NCI-H774 (cell line): Measurements from ENCODE around the gene C3orf20.
"Not testable (repeated sequence)": the region's sequence is repeated elsewhere in the genome, so short reads cannot be mapped to it uniquely, and the experiment has no call there.

Experiments used
- DNase-seq: peaks from one replicate; lab custom pipeline; 2025; lab: John Stamatoyannopoulos, UW

C3orf20 gene

GRCh38 chr3:14798231-14798630 is 123.3 kb downstream of the C3orf20 start:
- no peak for DNase-seq

DNA sequence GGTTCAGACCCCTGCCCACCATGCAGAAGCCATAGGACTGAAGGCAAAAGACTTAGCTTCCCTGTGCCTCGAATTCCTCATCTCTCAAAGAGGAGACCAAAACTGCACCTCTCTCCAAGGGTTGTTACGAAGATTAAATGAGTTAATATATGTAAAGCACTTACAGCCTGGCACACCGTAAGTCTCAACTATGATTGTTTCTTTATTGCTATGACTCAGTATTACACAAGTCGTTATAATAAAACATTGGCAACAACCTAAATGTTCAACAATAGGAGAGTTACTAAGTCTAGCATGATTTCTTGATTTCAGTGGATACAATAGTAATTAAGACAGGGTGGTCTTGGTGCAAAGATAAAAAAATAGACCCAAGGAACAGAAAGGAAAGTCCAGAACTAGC is 124.2 kb downstream of the C3orf20 start:
- DNase-seq, result no peak

GRCh38 chr3:14801031-14801430 is 126.1 kb downstream of the C3orf20 start:
- DNase-seq, result no peak

- no peak for DNase-seq
Observed at GRCh38 chr3:14801668-14802380, 126.9 kb downstream of the C3orf20 start.

DNA sequence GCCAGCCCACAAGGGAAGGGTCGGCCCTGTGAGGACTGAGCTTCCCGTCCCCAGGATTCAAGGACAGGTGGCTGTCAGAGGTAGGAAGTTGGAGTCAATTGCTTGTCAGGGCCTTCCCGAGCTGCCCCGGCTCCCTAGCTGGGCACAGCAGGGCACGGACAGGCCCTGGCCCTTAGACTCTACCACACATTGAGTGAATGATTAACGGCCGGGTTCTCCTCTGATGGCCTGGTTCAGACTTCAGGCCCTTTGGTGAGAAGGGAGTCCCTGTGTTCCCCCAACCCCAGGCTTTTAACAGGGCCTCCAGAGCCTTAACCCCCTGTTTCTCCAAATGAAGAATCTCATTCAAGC is 127.4 kb downstream of the C3orf20 start:
- DNase-seq, result no peak

DNA sequence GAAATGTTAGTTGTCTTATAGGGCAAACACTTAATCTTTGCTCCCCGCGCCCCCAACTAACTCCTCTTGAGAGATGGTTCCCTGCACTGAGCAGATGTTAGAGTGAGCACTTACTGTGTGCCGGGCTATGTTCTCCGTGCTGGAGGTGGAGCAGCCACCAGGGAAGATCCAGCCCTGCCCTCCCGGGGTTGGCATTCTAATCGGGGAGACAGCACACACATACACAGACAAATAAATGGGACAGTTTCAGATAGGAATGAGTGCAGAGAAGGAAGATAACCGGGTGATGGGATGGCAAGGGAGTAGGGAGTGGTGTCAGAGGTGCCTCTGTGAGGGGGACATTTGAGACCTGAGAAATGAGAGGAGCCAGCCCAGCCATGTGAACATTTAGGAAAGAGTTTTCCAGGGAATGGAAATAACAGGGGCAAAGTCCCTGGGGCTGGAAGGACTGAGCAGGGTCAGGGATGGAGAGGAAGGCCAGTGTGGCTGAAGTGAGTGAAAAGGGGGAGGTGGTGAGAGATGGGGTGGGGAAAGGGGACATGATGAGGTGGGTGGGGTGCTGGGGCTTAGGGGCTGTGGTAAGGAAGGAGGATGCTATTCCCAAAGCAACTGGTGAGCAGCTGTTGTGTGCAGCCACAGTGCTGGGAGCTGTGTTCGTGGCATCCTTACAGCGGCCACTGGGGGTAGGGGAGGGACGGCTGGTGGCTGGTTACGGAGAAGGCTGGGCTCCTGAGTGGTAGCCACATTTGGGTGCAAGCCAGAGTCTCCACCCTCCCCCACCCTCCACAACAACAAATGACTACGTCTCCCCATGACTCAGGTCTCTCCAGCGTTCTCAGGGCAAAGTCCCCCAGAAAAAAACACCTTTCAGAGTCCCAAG is 128.4 kb downstream of the C3orf20 start:
- DNase-seq, result no peak

DNA sequence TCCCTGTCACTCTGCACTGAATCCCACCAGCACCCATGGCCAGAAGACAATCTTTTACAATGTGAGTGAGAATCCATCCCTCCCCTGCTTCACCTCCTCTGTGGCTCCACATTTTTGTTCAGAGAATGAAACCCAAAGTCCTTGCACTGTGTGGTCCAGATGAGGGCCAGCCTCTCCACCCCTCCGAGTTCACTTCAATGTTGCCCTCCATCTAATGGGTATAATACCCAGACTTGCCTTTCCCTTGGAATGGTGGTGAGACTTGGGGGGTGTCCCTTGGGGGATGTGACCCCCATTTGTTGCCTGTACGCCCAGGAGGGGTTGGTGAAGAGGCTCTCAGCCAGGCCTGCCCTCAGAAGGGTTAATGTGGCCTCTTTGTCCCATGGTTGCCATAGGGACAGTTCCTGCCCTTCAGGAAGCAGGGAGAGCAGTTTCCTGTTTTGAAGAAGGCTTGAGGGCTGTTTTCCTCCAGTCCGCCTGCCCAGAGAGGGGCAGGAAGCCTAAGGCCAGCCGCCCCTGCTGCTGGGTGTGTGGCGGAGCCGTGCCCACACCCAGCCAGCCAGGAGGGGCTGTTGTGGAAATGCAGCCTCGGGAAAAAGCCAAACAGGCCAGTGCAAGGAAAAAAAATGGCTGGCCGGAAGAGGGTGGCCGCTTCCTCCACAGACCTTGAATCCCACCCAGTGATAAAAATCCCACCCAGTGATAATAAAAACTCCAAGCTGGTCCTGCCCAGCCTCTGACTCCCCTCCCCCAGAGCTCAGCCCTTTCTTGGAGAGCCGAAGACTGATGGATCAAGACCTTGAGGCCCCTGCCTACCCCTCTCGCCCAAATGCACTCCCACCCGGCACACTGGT is 129.3 kb downstream of the C3orf20 start:
- DNase-seq, result no peak

- no peak for DNase-seq
Observed at GRCh38 chr3:14804835-14805780, 130.2 kb downstream of the C3orf20 start.

DNA sequence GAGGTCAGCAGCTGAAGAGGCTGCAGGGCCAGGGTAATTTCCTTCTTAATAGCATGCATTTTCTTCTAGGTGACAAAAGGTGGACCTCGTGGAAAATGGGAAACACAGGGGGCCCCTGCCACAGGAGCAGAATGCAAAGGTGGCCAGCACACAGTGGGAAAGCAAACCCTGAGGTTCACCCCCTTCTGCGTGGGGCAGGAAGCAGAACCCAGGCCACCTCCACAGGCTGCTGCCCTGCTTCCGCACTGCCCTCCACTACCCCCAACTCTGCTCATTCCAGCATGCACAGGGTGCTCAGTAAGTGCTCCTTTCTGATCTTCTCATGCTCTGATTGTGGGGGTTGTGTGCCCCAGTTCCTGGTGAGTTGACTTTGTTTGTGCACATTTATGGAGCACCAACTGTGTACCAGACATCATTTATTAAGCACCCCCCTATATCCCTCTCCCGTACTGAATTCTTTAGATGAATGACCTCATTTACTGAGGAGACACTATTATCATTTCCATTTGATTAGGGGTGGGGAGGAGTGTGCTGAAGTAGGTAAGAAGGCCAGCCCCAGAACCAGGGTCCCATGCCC is 131.1 kb downstream of the C3orf20 start:
- no peak for DNase-seq

DNA sequence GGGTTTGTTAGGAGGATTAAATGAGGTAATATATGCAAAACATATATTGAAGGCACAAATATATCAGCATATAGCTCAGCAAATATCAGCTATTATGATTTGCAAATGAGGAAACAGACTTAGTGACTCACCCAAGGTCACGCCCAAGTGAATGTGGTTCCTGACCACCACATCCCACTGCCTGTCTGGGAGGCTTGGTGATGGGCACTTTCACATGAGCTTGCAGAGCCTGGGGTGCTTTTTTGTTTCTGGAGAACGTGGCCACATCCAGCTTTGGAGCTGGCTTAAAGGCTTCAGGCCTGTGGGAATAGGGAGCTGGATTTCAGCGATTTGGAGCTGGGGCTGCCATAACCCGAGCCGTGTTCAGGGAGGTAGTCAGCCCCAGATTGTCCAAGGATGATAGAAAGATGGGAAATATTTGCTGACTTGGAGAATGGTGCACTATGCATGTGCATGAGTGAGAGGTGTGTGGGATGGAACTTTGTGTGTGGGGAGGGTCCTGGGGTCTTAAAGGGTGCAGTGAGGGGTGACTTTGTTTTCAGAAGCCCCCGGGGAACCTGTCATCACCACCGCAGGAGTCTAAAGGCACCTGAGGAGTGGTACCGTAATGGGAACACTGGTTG is 131.8 kb downstream of the C3orf20 start:
- DNase-seq, result no peak

DNA sequence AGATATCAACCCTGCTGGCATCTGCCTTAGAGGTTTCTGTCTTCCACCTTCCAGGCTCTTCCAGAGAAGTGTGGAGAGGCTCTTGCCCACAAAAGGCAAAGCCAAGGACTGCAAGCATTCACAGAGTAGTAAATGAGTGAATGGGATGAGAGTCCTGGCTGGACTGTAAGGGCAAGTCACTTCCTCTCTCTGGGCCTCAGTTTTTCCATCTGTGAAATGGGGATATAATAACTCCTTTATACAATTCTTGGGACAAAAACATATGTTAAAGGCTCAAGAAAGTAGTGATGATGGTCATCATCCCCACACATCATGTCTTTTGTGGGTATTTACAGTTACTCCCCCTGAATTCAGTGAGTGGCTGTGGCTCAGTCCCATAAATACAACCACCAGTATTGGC is 133.1 kb downstream of the C3orf20 start:
- DNase-seq, result no peak

- no peak for DNase-seq
Observed at GRCh38 chr3:14808502-14809266, 133.7 kb downstream of the C3orf20 start.

GRCh38 chr3:14809611-14810010 is 134.7 kb downstream of the C3orf20 start:
- not testable (repeated sequence) for DNase-seq

DNA sequence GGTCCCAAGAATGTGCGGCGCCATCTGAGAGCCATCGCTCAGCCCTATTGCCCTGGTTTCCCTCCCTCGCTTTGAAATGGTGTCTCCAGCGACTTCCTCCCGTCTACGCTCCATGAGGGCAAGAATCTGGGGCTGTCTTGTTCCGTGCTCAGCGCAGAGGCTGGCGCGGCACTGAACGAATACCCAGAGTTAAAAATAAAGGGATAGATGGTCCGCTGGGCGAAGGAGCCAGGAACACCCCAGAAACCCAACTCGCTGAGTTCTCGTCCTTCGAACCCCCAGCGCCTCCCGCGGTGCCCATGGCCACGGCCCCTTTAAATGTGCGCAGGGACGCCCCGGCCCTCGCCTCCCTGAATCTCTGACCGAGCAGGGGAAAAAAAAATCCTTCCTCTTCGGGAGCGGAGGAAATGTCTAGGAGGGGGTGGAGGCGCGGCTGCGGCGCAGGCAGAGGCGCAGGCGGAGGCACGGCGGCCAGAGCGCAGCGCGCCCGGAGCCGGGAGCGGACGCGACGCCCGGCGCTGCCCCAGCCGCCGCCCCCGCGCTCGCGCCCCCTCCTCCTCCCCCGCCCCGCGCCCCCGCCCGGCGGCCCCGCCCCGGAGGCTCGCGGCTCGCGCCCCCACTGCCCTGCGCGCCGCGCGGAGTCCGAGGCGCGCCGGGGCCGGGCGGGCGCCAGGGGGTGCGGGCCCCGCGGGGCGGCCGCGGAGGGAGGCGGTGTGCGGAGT is 135.3 kb downstream of the C3orf20 start:
- DNase-seq, result no peak

- no peak for DNase-seq
Observed at GRCh38 chr3:14810801-14811661, 136.1 kb downstream of the C3orf20 start.

- DNase-seq, result no peak
Observed at GRCh38 chr3:14811684-14812083, 136.7 kb downstream of the C3orf20 start.

GRCh38 chr3:14812196-14812790 is 137.4 kb downstream of the C3orf20 start:
- DNase-seq, result no peak

GRCh38 chr3:14814411-14814871 is 139.5 kb downstream of the C3orf20 start:
- DNase-seq, result no peak
